Psoas muscle (tissue), 8 donors: Measurements from ENCODE around the gene EIF2A. TPM values are rescaled to one million over a fixed set of nuclear protein-coding genes. Genes with fewer than 3 reads are reported as not detected.
A peak's percentile ranks its signal among the peaks of the same experiment; 100 is the strongest.

ENCODE experiments used
- ATAC-seq, 4 donors: fragments of 200-7000 bp; cut with Tn5 transposase; one replicate each; pipeline ENCODE4 v1.9.1; 2020; ENCODE audit warnings: moderate library complexity in 3 of 4, mild to moderate bottlenecking in 2 of 4
- DNase-seq, 2 donors: peaks; one replicate each; pipeline ENCODE4 v3.0.0-alpha.2; 2020
- H3K27ac ChIP-seq: fragments of 200-600 bp; one replicate; pipeline ENCODE4 v1.8.0; 2022
- H3K27me3 ChIP-seq, 3 donors: fragments of 200-600 bp in 1 of 3; one replicate each; pipeline versions ENCODE4 v1.6.1 to v1.8.0; 2013 to 2022; ENCODE audit warnings: low read length in 2 of 3, mild to moderate bottlenecking in 2 of 3, moderate library complexity in 1 of 3; ENCODE audit not compliant: insufficient read depth in 3 of 3
- H3K36me3 ChIP-seq, 2 donors: fragments of 200-600 bp in 1 of 2; one replicate each; pipeline versions ENCODE4 v1.6.1 to v1.8.0; 2013 to 2022; ENCODE audit warnings: low read depth in 1 of 2, mild to moderate bottlenecking in 1 of 2, moderate library complexity in 1 of 2; ENCODE audit not compliant: insufficient read depth in 1 of 2
- H3K4me1 ChIP-seq: fragments of 200-600 bp; one replicate; pipeline ENCODE4 v1.8.0; 2022
- H3K4me3 ChIP-seq: fragments of 200-600 bp; one replicate; pipeline ENCODE4 v1.8.0; 2022; ENCODE audit warnings: mild to moderate bottlenecking
- H3K9me3 ChIP-seq: fragments of 200-600 bp; one replicate; pipeline ENCODE4 v1.8.0; 2022
- WGBS, 3 donors: extraction: QIAGEN DNeasy Blood & Tissue Kit; methylation state at CpG; one replicate each; pipeline versions ENCODE4 v1.1.6 to v1.1.7; 2013; 5-methylcytosine and 5-hydroxymethylcytosine counted together
- intact Hi-C, 2 donors: fragments of 100-400 bp; cut with DNase I; formaldehyde crosslinking; loops; one replicate each; pipeline versions ENCODE4 v1.11.0 to v1.14.2; 2022
- polyA plus RNA-seq, 3 donors: library from polyadenylated mRNA; stranded (reverse); fragments of 200-250 nt; gene quantifications; one replicate each; pipeline ENCODE4 v1.2.3, GENCODE V29; 2013
- total RNA-seq, 4 donors: library from RNA; stranded (reverse); fragmentation: NEBNext Ultra II Directional in 2 of 4; extraction: Animal tissue kit (Norgen Biotek cat#: 25700) in 2 of 4; gene quantifications; one replicate each; pipeline versions ENCODE4 v1.2.1 to v1.2.4, GENCODE V29; 2021 to 2023
- TF ChIP-seq, protein P1 (sequence below): fragments of 200-600 bp; IDR thresholded peaks from one replicate; pipeline ENCODE4 v1.8.0; 2022; ENCODE audit warnings: antibody characterized with exemption
- donor health status: healthy with polysubstance abuse.
- donor health status: DM: no; HTN: no; CAD: no; lungs with moderate emphysema.
- donor health status: Bipolar disorder and iron deficiency.
- donor health status: healthy.
- donor health status: DM: yes; HTN: yes; CAD: no.
- donor health status: DM: no; HTN: no; CAD: no.
- donor health status: DM: no; HTN: no; CAD: no.
- donor health status: DM: yes; HTN: yes; CAD: no.

EIF2A gene
- total and polyA plus RNA-seq, 7 donors = 67.2 to 117 (median 102) TPM

DNA sequence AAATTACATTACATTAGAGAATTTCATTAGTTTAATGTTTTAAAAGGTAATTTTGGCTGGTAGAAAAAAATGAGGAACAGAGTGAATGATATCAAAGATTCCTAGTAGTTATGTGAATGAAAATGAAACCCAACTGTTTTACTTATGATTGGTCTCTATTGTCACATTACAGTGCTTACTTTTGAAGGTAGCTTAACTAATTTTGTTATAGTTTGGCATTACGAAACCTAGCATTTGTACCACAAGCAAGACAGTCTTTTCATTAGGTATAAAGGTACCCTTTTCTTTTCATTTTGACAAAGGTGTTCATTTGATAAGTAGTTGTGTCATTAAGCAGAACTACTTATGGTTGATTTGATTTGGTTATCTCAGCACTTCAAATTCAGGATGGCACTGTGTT lies 63.4 kb downstream of the EIF2A start:
- no peak overlapping the region for H3K27ac ChIP-seq
- no peaks in the 10 kb centered on the region for H3K27me3 ChIP-seq
- peaks cover 0 to 14% of the 10 kb centered on the region in 2 donors for H3K36me3 ChIP-seq
- no peak for ATAC-seq
- intact Hi-C loops = loop anchor here in 1 of 2 donors (10.0 kb wide), 1 partner anchor 155 kb away; the partner anchor contains the start of gene SIAH2
- 0% methylated on average over 1 of the region's 1 CpG for WGBS, 3 donors
- H3K4me1 ChIP-seq = peaks cover 50% of the 10 kb centered on the region
- H3K4me3 ChIP-seq = no peak overlapping the region
- no peaks in the 10 kb centered on the region for H3K9me3 ChIP-seq
- DNase-seq = no peak
- TF ChIP-seq, protein P1, sequence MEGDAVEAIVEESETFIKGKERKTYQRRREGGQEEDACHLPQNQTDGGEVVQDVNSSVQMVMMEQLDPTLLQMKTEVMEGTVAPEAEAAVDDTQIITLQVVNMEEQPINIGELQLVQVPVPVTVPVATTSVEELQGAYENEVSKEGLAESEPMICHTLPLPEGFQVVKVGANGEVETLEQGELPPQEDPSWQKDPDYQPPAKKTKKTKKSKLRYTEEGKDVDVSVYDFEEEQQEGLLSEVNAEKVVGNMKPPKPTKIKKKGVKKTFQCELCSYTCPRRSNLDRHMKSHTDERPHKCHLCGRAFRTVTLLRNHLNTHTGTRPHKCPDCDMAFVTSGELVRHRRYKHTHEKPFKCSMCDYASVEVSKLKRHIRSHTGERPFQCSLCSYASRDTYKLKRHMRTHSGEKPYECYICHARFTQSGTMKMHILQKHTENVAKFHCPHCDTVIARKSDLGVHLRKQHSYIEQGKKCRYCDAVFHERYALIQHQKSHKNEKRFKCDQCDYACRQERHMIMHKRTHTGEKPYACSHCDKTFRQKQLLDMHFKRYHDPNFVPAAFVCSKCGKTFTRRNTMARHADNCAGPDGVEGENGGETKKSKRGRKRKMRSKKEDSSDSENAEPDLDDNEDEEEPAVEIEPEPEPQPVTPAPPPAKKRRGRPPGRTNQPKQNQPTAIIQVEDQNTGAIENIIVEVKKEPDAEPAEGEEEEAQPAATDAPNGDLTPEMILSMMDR = no peak

DNA sequence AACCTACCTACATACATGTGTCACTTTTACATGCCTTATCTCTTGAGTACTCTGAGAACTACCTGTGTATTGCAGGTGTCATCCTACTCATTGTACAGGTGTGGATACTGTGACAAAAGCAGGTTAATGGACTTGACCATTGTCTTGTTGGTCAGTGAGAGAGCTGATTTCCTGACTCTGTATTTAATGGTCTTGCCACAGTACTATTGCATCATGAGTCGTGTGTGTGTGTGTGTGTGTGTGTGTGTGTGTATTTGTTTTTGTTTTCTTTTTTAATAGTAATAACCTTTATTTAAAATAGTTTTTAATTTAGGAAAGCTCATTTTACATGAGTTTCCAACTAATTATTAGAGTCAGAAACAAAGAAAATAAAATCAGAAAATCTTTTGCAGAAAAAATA lies 64.2 kb downstream of the EIF2A start:
- TF ChIP-seq, protein P1 = no peak
- Histone ChIP-seq H3K4me3 (no peak overlapping the region), H3K36me3 (peaks cover 0 to 14% of the 10 kb centered on the region in 2 donors), H3K27ac (no peak overlapping the region), H3K4me1 (peaks cover 42% of the 10 kb centered on the region), H3K27me3 (no peaks in the 10 kb centered on the region), H3K9me3 (no peaks in the 10 kb centered on the region)
- intact Hi-C loops = no loop called here
- DNase-seq = no peak
- WGBS, 3 donors = 42 to 62% (median 48%) methylated on average over 1 of the region's 1 CpG
- ATAC-seq = no peak

DNA sequence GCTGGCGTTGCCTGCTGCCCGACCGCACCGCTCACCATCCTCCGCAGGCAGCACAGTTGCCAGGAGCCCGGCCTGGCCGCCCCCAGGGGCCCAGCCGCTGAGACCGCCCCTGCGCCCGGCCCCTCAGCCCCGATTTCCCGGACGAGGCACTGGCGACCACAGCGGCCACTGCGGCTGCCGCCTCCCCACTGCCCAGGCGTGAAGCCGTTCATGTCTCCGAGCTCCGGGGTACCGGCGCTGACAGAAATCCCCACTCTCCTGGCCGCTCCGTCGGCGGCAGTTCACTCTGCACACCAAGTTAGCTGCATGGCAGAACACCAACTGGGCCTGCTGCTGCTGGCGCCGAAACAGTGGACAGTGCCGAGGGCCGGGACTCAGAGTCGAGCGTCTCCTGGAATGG lies 65.1 kb downstream of the EIF2A start:
- 97 to 99% (median 98%) methylated on average over 34 of the region's 34 CpGs for whole genome bisulfite sequencing, 3 donors
- TF ChIP-seq, protein P1 = no peak
- H3K4me3 ChIP-seq = no peak overlapping the region
- no peak for DNase-seq
- no peaks in the 10 kb centered on the region for H3K9me3 ChIP-seq
- H3K36me3 ChIP-seq = peaks cover 0 to 14% of the 10 kb centered on the region in 2 donors
- H3K4me1 ChIP-seq = peaks cover 38% of the 10 kb centered on the region
- peak in 1 of 4 donors; percentile 35 for ATAC-seq
- intact Hi-C loops = no loop called here
- H3K27me3 ChIP-seq = no peaks in the 10 kb centered on the region
- no peak overlapping the region for H3K27ac ChIP-seq

DNA sequence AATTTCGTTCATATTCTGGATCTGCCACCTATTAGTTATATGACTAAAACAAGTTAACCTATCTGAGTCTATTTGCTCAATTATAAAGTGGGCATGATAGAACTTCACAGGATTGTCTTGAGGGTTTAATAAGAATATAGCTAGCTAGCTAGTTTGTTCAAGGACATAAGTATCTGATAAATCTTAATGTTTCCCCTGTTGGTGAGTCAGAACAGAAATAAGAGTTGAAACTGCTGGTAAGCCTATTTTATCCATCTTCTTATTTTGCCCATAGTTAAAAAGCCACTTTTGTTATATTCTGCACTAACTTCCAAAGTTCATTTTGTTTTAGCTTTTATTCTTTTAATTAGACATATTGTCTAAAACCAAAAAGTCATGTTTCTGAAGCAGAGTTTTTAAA lies 65.9 kb downstream of the EIF2A start:
- no peaks in the 10 kb centered on the region for H3K27me3 ChIP-seq
- WGBS, 3 donors = 90 to 96% (median 90%) methylated on average over 1 of the region's 1 CpG
- H3K36me3 ChIP-seq = peaks cover 0 to 14% of the 10 kb centered on the region in 2 donors
- ATAC-seq = no peak
- peaks cover 29% of the 10 kb centered on the region for H3K4me1 ChIP-seq
- DNase-seq = no peak
- H3K4me3 ChIP-seq = no peak overlapping the region
- TF ChIP-seq, protein P1 = no peak
- H3K27ac ChIP-seq = no peak overlapping the region
- H3K9me3 ChIP-seq = no peaks in the 10 kb centered on the region
- intact Hi-C loops = no loop called here

DNA sequence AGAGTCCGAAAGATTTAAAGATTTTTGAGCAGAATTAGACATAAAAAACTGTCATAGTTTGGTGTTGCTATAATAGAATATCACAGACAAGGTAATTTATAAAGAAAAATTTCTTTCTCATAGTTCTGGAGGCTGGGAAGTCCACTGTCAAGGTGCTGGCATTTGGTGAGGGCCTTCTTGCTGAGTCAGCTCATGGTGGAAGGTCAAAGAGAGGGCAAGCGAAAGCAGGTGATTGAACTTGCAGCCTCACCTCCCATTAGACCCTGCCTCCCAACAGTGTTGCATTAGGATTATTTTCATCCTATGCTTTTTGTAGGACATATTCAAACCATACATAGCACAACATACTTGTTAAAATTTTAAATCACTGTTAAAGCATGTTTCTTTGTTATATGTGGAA lies 66.4 kb downstream of the EIF2A start:
- intact Hi-C loops = no loop called here
- WGBS, 3 donors = 96 to 100% (median 96%) methylated on average over 2 of the region's 2 CpGs
- H3K9me3 ChIP-seq = no peaks in the 10 kb centered on the region
- no peak overlapping the region for H3K4me3 ChIP-seq
- DNase-seq (no peak), ATAC-seq (no peak)
- peaks cover 0 to 14% of the 10 kb centered on the region in 2 donors for H3K36me3 ChIP-seq
- no peaks in the 10 kb centered on the region for H3K27me3 ChIP-seq
- H3K4me1 ChIP-seq = peaks cover 27% of the 10 kb centered on the region
- TF ChIP-seq, protein P1 = no peak
- H3K27ac ChIP-seq = no peak overlapping the region
